Skin of body (tissue), 2 donors: ENCODE results near the gene CCL7. TPM values are rescaled to one million over a fixed set of nuclear protein-coding genes. Genes with fewer than 3 reads are reported as not detected.

Experiments used
- DNase-seq: peaks from one replicate; lab custom pipeline; 2025; lab: John Stamatoyannopoulos, UW
- total RNA-seq: library from RNA; depleted of rRNA; stranded (reverse); fragments of >200 nt; gene quantifications from one replicate; pipeline ENCODE4 v1.2.3, GENCODE V29; 2014

Gene CCL7
- total RNA-seq, 1 donor from 2014 or later: not detected

GRCh38 chr17:34287875-34288274 is 17.9 kb downstream of the CCL7 start:
- DNase-seq: no peak

GRCh38 chr17:34290586-34290985 is 20.6 kb downstream of the CCL7 start:
- DNase-seq: no peak

- no peak for DNase-seq
These were observed 21.8 kb downstream of the CCL7 start for GRCh38 chr17:34291721-34292348.

- no peak for DNase-seq
These were observed 29.0 kb downstream of the CCL7 start for GRCh38 chr17:34299027-34299426.

GRCh38 chr17:34299956-34300577 is 30.0 kb downstream of the CCL7 start:
- DNase-seq: peak; percentile 57

GRCh38 chr17:34300652-34301370 is 30.8 kb downstream of the CCL7 start:
- DNase-seq: peak; percentile 61

- no peak for DNase-seq
These were observed 32.0 kb downstream of the CCL7 start for GRCh38 chr17:34301986-34302385.

- no peak for DNase-seq
These were observed 32.6 kb downstream of the CCL7 start for GRCh38 chr17:34302636-34303035.

GRCh38 chr17:34303606-34304005 is 33.6 kb downstream of the CCL7 start:
- no peak for DNase-seq

- DNase-seq: no peak
These were observed 35.0 kb downstream of the CCL7 start for GRCh38 chr17:34305061-34305460.

GRCh38 chr17:34305606-34306005 is 35.6 kb downstream of the CCL7 start:
- no peak for DNase-seq

GRCh38 chr17:34306466-34306865 is 36.4 kb downstream of the CCL7 start:
- DNase-seq: no peak

- DNase-seq: no peak
These were observed 37.1 kb downstream of the CCL7 start for GRCh38 chr17:34307110-34307509.

- DNase-seq: no peak
These were observed 38.4 kb downstream of the CCL7 start for GRCh38 chr17:34308371-34308770.

GRCh38 chr17:34311291-34311690 is 41.3 kb downstream of the CCL7 start:
- no peak for DNase-seq

- no peak for DNase-seq
These were observed 42.1 kb downstream of the CCL7 start for GRCh38 chr17:34312080-34312479.

GRCh38 chr17:34313164-34313563 is 43.1 kb downstream of the CCL7 start:
- DNase-seq: no peak

- DNase-seq: no peak
These were observed 44.3 kb downstream of the CCL7 start for GRCh38 chr17:34314279-34314678.

- DNase-seq: no peak
These were observed 48.5 kb downstream of the CCL7 start for GRCh38 chr17:34318474-34318873.

- DNase-seq: peak; percentile 10
These were observed 49.0 kb downstream of the CCL7 start, which contains the start of gene CCL8 for GRCh38 chr17:34319039-34319483. Gene CCL8, plus strand, starts transcription at chr17:34319435. Its CDS starts 67 bp downstream, at chr17:34319502.
